HCT116 (cell line): ENCODE results near the gene PTCD1. TPM values are rescaled to one million over a fixed set of nuclear protein-coding genes. Genes with fewer than 3 reads are reported as not detected.

Experiments
- ATAC-seq: fragments of 200-7000 bp; cut with Tn5 transposase; 2 replicates; pipeline ENCODE4 v1.9.1; 2020; ENCODE audit warnings: mild to moderate bottlenecking, moderate library complexity
- BruUV-seq: library from RNA; stranded (reverse); fragments of 400-500 nt; replicated peaks from 2 replicates; lab custom pipeline; 2021; lab: Mats Ljungman, UMichigan
- CTCF ChIA-PET: fragments of 300-600 bp; sonication (Branson Sonifier 250); formaldehyde crosslinking; loops from one replicate; lab custom pipeline; 2021; ENCODE audit warnings: antibody characterized with exemption; lab: Charles Lee
- POLR2A ChIA-PET: fragments of 300-600, 350-600 bp; sonication (Branson Sonifier 250); formaldehyde crosslinking; loops from one replicate; lab custom pipeline; 2021; ENCODE audit warnings: antibody characterized with exemption; lab: Charles Lee
- RAD21 ChIA-PET, 2 experiments: fragments of 300-600 bp; sonication (Branson Sonifier 250); formaldehyde crosslinking; loops; one replicate each; lab custom pipeline; 2023; ENCODE audit warnings: low total read pairs in 2 of 2; ENCODE audit not compliant: uncharacterized antibody in 2 of 2, unreplicated experiment in 2 of 2, low non-redundant PET in 1 of 2; lab: Charles Lee
- DNase-seq: peaks from one replicate; pipeline ENCODE4 v3.0.0-alpha.2; 2010; ENCODE audit warnings: low read depth, low spot score
- H2AFZ ChIP-seq: fragments of 200-600 bp; shearing (Covaris generic), sonication (generic); 2 replicates; pipeline ENCODE4 v1.6.1; 2017; ENCODE audit warnings: low read depth, mixed run types, mixed read lengths, antibody characterized with exemption, low read length; ENCODE audit not compliant: poor library complexity, severe bottlenecking
- H3K27ac ChIP-seq: 2 replicates; pipeline ENCODE4 v1.5.1; 2012; ENCODE audit warnings: low read depth, low read length
- H3K27me3 ChIP-seq: fragments of 200-600 bp; sonication (generic); 2 replicates; pipeline ENCODE4 v1.6.1; 2016; ENCODE audit warnings: mixed run types, low read length, mixed read lengths; ENCODE audit not compliant: insufficient read depth
- H3K36me3 ChIP-seq, 2 experiments: fragments of 200-500 bp in 1 of 2; fragments of 200-600 bp in 1 of 2; sonication (Bioruptor generic) in 1 of 2; sonication (generic) in 1 of 2; 2 replicates each; pipeline versions ENCODE4 v1.5.1 to v1.6.1; 2014 to 2016; ENCODE audit warnings: low read length in 2 of 2, inconsistent platforms in 1 of 2, mixed read lengths in 1 of 2, mixed run types in 1 of 2; ENCODE audit not compliant: insufficient read depth in 2 of 2, control insufficient read depth in 1 of 2
- H3K4me1 ChIP-seq, 2 experiments: fragments of 200-600 bp in 1 of 2; sonication (generic) in 1 of 2; 2 replicates each; pipeline versions ENCODE4 v1.5.1 to v1.6.1; 2012 to 2017; ENCODE audit warnings: low read length in 2 of 2, inconsistent platforms in 1 of 2, mild to moderate bottlenecking in 1 of 2, mixed read lengths in 1 of 2, mixed run types in 1 of 2, moderate library complexity in 1 of 2; ENCODE audit not compliant: insufficient read depth in 2 of 2, control insufficient read depth in 1 of 2
- H3K4me2 ChIP-seq: fragments of 200-600 bp; sonication (generic); 2 replicates; pipeline ENCODE4 v1.6.1; 2017; ENCODE audit warnings: mixed run types, low read length, mixed read lengths
- H3K4me3 ChIP-seq, 2 experiments: fragments of 200-600 bp in 1 of 2; sonication (generic) in 1 of 2; replicated peaks in 1 of 2; 2 replicates each; pipeline ENCODE4 v1.5.1; 2011 to 2016; ENCODE audit warnings: low read length in 2 of 2, control low read depth in 1 of 2, low read depth in 1 of 2, mild to moderate bottlenecking in 1 of 2, mixed read lengths in 1 of 2, mixed run types in 1 of 2
- H3K79me2 ChIP-seq: fragments of 200-600 bp; sonication (generic); 2 replicates; pipeline ENCODE4 v1.6.1; 2017; ENCODE audit warnings: mild to moderate bottlenecking, mixed run types, low read length, moderate library complexity, mixed read lengths; ENCODE audit not compliant: insufficient read depth
- H3K9ac ChIP-seq: fragments of 200-600 bp; sonication (generic); 2 replicates; pipeline ENCODE4 v1.6.1; 2016; ENCODE audit warnings: low read length, mixed read lengths
- H3K9me2 ChIP-seq: fragments of 200-600 bp; sonication (generic), shearing (Covaris generic); 2 replicates; pipeline ENCODE4 v1.6.1; 2017; ENCODE audit warnings: mixed run types, mild to moderate bottlenecking, moderate library complexity; ENCODE audit not compliant: insufficient read depth
- H3K9me3 ChIP-seq, 2 experiments: fragments of 200-500 bp in 1 of 2; fragments of 200-600 bp in 1 of 2; sonication (Bioruptor generic) in 1 of 2; sonication (generic) in 1 of 2; 2 replicates each; pipeline ENCODE4 v1.6.1; 2014 to 2017; ENCODE audit warnings: low read length in 2 of 2, mixed read lengths in 2 of 2, inconsistent platforms in 1 of 2, low read depth in 1 of 2, mild to moderate bottlenecking in 1 of 2, mixed run types in 1 of 2, moderate library complexity in 1 of 2; ENCODE audit not compliant: control insufficient read depth in 1 of 2, insufficient read depth in 1 of 2
- H4K20me1 ChIP-seq: fragments of 200-600 bp; sonication (generic), shearing (Covaris generic); 2 replicates; pipeline ENCODE4 v1.6.1; 2017; ENCODE audit warnings: mixed run types, mild to moderate bottlenecking, moderate library complexity; ENCODE audit not compliant: insufficient read depth
- CTCF ChIP-seq, 3 experiments: fragments of 200-600 bp in 1 of 3; sonication (generic) in 1 of 3; IDR thresholded peaks in 2 of 3; conservative IDR thresholded peaks in 1 of 3; 2 replicates each; pipeline ENCODE4 v1.5.1; 2012 to 2017; ENCODE audit warnings: low read depth in 2 of 3, low read length in 2 of 3, antibody characterized with exemption in 1 of 3, borderline replicate concordance in 1 of 3, control low read depth in 1 of 3, mild to moderate bottlenecking in 1 of 3, mixed read lengths in 1 of 3, mixed run types in 1 of 3, moderate library complexity in 1 of 3; ENCODE audit not compliant: insufficient read depth in 1 of 3
- EGR1 ChIP-seq: IDR thresholded peaks from 2 replicates; pipeline ENCODE4 v1.6.1; 2012; ENCODE audit warnings: low read depth
- ELF1 ChIP-seq: IDR thresholded peaks from 2 replicates; pipeline ENCODE4 v1.6.1; 2012; ENCODE audit warnings: low read depth, borderline replicate concordance
- POLR2A ChIP-seq: IDR thresholded peaks from 2 replicates; pipeline ENCODE4 v1.7.0; 2011; ENCODE audit warnings: borderline replicate concordance; ENCODE audit not compliant: insufficient read depth, insufficient read length; ENCODE audit errors: extremely low read depth
- POLR2AphosphoS5 ChIP-seq: IDR thresholded peaks from 2 replicates; pipeline ENCODE4 v1.6.1; 2011; ENCODE audit warnings: mild to moderate bottlenecking, low read depth, low read length, moderate library complexity
- RAD21 ChIP-seq: IDR thresholded peaks from 2 replicates; pipeline ENCODE4 v1.6.1; 2012; ENCODE audit warnings: low read depth, mild to moderate bottlenecking
- SP1 ChIP-seq: IDR thresholded peaks from 2 replicates; pipeline ENCODE4 v1.6.1; 2012; ENCODE audit warnings: low read depth
- SRF ChIP-seq: IDR thresholded peaks from 2 replicates; pipeline ENCODE4 v1.6.1; 2012; ENCODE audit warnings: low read depth
- intact Hi-C: fragments of 100-400 bp; cut with micrococcal nuclease; formaldehyde crosslinking; loops from 2 replicates; pipeline ENCODE4 v1.10.0; 2022
- total RNA-seq: library from RNA; stranded (reverse); gene quantifications from one replicate; pipeline ENCODE4 v1.2.1, GENCODE V29; 2021; ENCODE audit not compliant: unreplicated experiment
- TF ChIP-seq, protein P1 (sequence below): IDR thresholded peaks from 2 replicates; pipeline ENCODE4 v1.6.1; 2011; ENCODE audit warnings: mild to moderate bottlenecking, low read length, moderate library complexity; ENCODE audit not compliant: insufficient replicate concordance; ENCODE audit errors: extremely low read depth
- TF ChIP-seq, protein P2 (sequence below): IDR thresholded peaks from 2 replicates; pipeline ENCODE4 v1.6.1; 2012

Gene PTCD1
- total RNA-seq, 1 experiment from 2014 or later: 9.2 TPM

DNA sequence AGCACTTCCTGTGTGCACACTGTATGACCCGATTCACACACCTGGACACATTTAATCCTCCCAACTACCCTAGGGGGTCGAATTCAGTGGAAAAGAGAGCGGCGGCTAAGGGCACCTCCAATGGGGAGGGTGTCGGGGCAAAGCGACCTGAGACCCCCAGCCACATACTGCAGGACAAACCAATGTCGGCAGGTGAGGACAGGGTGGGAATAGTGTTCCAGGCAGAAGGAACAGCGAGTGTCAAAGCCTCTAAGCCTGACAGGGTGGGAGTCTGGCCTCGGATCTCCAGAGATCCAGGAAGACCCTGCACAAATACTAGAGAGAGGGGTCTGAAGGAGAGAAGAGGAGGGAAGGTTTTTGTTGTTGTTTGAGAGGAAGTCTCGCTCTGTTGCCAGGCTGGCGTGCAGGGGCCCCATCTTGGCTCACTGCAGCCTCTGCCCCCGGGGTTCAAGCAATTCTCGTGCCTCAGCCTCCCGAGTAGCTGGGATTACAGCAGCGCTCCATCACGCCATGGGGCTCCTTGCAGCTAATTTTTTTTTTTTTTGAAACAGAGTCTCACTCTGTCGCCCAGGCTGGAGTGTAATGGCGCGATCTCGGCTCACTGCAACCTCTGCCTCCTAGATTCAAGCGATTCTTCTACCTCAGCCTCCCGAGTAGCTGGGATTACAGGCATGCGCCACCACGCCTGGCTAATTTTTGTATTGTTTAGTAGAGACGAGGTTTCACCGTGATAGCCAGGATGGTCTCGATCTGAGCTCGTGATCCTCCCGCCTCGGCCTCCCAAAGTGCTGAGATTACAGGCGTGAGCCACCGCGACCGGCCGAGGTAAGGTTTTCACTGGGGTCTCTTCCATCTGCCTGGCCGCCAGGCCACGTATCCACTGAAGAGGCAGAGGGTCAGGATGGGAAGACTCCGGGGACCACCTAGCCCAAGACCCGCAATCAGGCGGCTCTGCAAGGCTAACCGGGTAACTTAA lies 65.2 kb downstream of the PTCD1 start (continued):
- TF ChIP-seq CTCF (IDR thresholded peaks at IDR 0.05 in 2 of 3, conservative IDR thresholded peaks at IDR 0.05 in 1 of 3; ENCODE audit: borderline replicate concordance in 1 of 3, insufficient read depth in 1 of 3, low read depth in 2 of 3, low read length in 2 of 3) (no peak), POLR2A (no peak)

GRCh38 chr7:99372275-99373090 lies 66.1 kb downstream of the PTCD1 start:
- Histone ChIP-seq H3K4me1 (peaks cover 24 to 60% of the 10 kb centered on the region in 2 experiments), H3K9me2 (no peaks in the 10 kb centered on the region), H2AFZ (no peak overlapping the region), H3K9ac (peak overlapping the region; percentile 43), H3K36me3 (peaks cover 2 to 7% of the 10 kb centered on the region in 2 experiments; a peak in 2 of 4 replicates), H3K79me2 (peaks cover 26% of the 10 kb centered on the region), H4K20me1 (no peaks in the 10 kb centered on the region), H3K27me3 (no peaks in the 10 kb centered on the region), H3K4me2 (peak overlapping the region; percentile 71), H3K9me3 (no peaks in the 10 kb centered on the region), H3K27ac (peak overlapping the region; percentile 54), H3K4me3 (peak overlapping the region; percentile 24 to 45)
- ChIA-PET CTCF (no interaction called here), RAD21 (no interaction called here), POLR2A (no interaction called here)
- intact Hi-C loops: no loop called here
- ATAC-seq: no peak
- BruUV-seq: no TSS peak
- no peak for DNase-seq
- TF ChIP-seq POLR2A (no peak), ELF1 (peak; percentile 71; the same call in 1 of the 2 replicates), EGR1 (no peak), POLR2AphosphoS5 (peak; percentile 36; the same call in 1 of the 2 replicates), RAD21 (no peak), SRF (no peak), SP1 (0 out of 2 replicates have a peak, but pooled peaks have one; percentile 14)
- TF ChIP-seq, protein P1, sequence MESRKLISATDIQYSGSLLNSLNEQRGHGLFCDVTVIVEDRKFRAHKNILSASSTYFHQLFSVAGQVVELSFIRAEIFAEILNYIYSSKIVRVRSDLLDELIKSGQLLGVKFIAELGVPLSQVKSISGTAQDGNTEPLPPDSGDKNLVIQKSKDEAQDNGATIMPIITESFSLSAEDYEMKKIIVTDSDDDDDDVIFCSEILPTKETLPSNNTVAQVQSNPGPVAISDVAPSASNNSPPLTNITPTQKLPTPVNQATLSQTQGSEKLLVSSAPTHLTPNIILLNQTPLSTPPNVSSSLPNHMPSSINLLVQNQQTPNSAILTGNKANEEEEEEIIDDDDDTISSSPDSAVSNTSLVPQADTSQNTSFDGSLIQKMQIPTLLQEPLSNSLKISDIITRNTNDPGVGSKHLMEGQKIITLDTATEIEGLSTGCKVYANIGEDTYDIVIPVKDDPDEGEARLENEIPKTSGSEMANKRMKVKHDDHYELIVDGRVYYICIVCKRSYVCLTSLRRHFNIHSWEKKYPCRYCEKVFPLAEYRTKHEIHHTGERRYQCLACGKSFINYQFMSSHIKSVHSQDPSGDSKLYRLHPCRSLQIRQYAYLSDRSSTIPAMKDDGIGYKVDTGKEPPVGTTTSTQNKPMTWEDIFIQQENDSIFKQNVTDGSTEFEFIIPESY: no peak
- TF ChIP-seq, protein P2, sequence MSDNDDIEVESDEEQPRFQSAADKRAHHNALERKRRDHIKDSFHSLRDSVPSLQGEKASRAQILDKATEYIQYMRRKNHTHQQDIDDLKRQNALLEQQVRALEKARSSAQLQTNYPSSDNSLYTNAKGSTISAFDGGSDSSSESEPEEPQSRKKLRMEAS: no peak
